ENCODE measurements around the gene SPATA19. TPM values are rescaled to one million over a fixed set of nuclear protein-coding genes. Genes with fewer than 3 reads are reported as not detected.
"Not testable (repeated sequence)": the region's sequence is repeated elsewhere in the genome, so short reads cannot be mapped to it uniquely, and the experiment has no call there.

The SPATA19 gene
- total and polyA plus RNA-seq, 2 of the 4 experiments (the other 2 are of a cell fraction) = not detected

DNA sequence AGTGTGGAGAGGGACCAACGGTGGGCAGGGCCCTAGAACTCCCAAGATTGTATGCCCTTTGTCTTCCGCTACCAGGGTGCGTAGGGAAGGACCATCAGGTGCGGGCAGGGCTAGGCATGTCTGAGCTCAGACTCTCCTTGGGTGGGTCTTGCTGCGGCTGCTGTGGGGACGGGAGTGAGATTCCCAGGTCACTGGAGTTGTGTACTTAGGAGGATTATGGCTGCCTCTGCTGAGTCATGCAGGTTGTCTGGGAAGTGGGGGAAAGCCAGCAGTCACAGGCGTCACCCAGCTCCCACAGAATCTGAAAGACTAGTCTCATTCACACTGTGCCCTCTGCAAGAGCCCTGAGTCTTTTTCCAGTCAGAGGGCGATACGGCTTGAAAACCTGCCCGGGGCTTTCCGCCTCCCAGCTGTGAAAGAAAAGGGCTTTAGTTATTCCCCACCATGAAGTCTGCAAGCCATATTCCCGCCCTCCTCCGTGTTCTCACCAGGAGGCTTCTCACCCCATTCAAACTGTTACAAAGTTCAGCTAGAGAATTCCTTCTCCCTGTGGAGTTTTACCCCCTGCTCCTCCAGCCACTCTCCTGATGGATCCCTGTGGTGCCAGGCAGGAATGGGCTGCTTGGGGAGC is 9.1 kb upstream of the SPATA19 start:
- H3K14ac ChIP-seq (replicated peaks; ENCODE audit: low read depth, low read length); H2BK20ac ChIP-seq (ENCODE audit: low read depth, low read length); H3K23ac ChIP-seq (ENCODE audit: low read depth, low read length); H2AFZ ChIP-seq (replicated peaks; ENCODE audit: low read length, poor library complexity); H3K27ac ChIP-seq (ENCODE audit: insufficient read depth, low read length); H2BK15ac ChIP-seq (ENCODE audit: low read depth, low read length); H3K9me3 ChIP-seq (ENCODE audit: control insufficient read depth, insufficient read depth, low read length); POLR2A ChIA-PET (ENCODE audit: unreplicated experiment); H3K56ac ChIP-seq (ENCODE audit: extremely low read depth, insufficient read depth, low read length); H2BK5ac ChIP-seq (ENCODE audit: low read depth, low read length, poor library complexity, severe bottlenecking); H2AK9ac ChIP-seq (replicated peaks; ENCODE audit: low read depth, low read length, poor library complexity); dilution Hi-C loops (cut with HindIII; ENCODE audit: low sequenced_read_pairs, unreplicated experiment); H3K9me1 ChIP-seq (ENCODE audit: insufficient read depth, low read length); H3K36me3 ChIP-seq (ENCODE audit: control insufficient read depth, insufficient read depth, low read length); H4K20me1 ChIP-seq (ENCODE audit: insufficient read depth, low read length); H3K4me2 ChIP-seq (ENCODE audit: low read depth, low read length); H4K5ac ChIP-seq (ENCODE audit: low read depth, low read length); H4K8ac ChIP-seq (ENCODE audit: low read depth in 2 of 2, low read length in 2 of 2); BruUV-seq (replicated peaks); H3K79me1 ChIP-seq (ENCODE audit: low read depth in 1 of 2, low read length in 2 of 2); H3K18ac ChIP-seq (ENCODE audit: low read depth, low read length); H2AK5ac ChIP-seq (ENCODE audit: low read depth, low read length); intact Hi-C loops (cut with micrococcal nuclease); H3K4me3 ChIP-seq (ENCODE audit: insufficient read depth, low read depth, low read length); H3K4ac ChIP-seq (ENCODE audit: low read depth, low read length); H3K4me1 ChIP-seq (ENCODE audit: control insufficient read depth, insufficient read depth, low read length); DNase-seq; CTCF ChIA-PET; ATAC-seq (ENCODE audit: low read depth); in situ Hi-C loops (cut with MboI; ENCODE audit: low sequenced_read_pairs); H3K27me3 ChIP-seq (ENCODE audit: control insufficient read depth, insufficient read depth, low read length); H4K91ac ChIP-seq (ENCODE audit: insufficient read depth, low read depth, low read length); H3K9ac ChIP-seq (ENCODE audit: low read depth, low read length); H2BK120ac ChIP-seq (ENCODE audit: low read depth, low read length): not testable (repeated sequence)
- 40% methylated on average over 5 of the region's 13 CpGs; no CpG with 5 or more reads in 1 of the 2 experiments for WGBS, 2 experiments (ENCODE audit: extremely low coverage in 2 of 2, insufficient read length in 1 of 2)
